NCI-H146 treated with DMSO at 0.1 percent for 48 hours (cell line): ENCODE measurements around the gene DBNDD1.
"Not testable (repeated sequence)": the region's sequence is repeated elsewhere in the genome, so short reads cannot be mapped to it uniquely, and the experiment has no call there.

Experiments used
- DNase-seq: peaks from one replicate; lab custom pipeline; 2025; ENCODE audit not compliant: unreplicated experiment; lab: John Stamatoyannopoulos, UW

The DBNDD1 gene

GRCh38 chr16:90012991-90013745, 6.1 kb downstream of the DBNDD1 start:
- no peak for DNase-seq

- DNase-seq: no peak
Measured at GRCh38 chr16:90011908-90012501, 7.3 kb downstream of the DBNDD1 start.

- DNase-seq: no peak
Measured at GRCh38 chr16:90011508-90011819, 7.8 kb downstream of the DBNDD1 start.

GRCh38 chr16:90010676-90011507, 8.4 kb downstream of the DBNDD1 start:
- no peak for DNase-seq

- DNase-seq: no peak
Measured at GRCh38 chr16:90009172-90009899, 9.9 kb downstream of the DBNDD1 start.

- DNase-seq: no peak
Measured at GRCh38 chr16:90008708-90009145, 10.5 kb downstream of the DBNDD1 start.

- DNase-seq: not testable (repeated sequence)
Measured at GRCh38 chr16:90007635-90008234, 11.5 kb downstream of the DBNDD1 start.

GRCh38 chr16:90007015-90007414, 12.2 kb downstream of the DBNDD1 start:
- DNase-seq: no peak

GRCh38 chr16:90005956-90006663, 13.1 kb downstream of the DBNDD1 start:
- no peak for DNase-seq

- no peak for DNase-seq
Measured at GRCh38 chr16:90004577-90004976, 14.7 kb downstream of the DBNDD1 start.

- no peak for DNase-seq
Measured at GRCh38 chr16:90002759-90003158, 16.5 kb downstream of the DBNDD1 start.

- no peak for DNase-seq
Measured at GRCh38 chr16:90001761-90002503, 17.3 kb downstream of the DBNDD1 start.

GRCh38 chr16:90000733-90001427, 18.4 kb downstream of the DBNDD1 start:
- DNase-seq: no peak

- DNase-seq: no peak
Measured at GRCh38 chr16:89999831-90000574, 19.3 kb downstream of the DBNDD1 start.

GRCh38 chr16:89996178-89996489, 23.1 kb downstream of the DBNDD1 start:
- DNase-seq: no peak

- not testable (repeated sequence) for DNase-seq
Measured at GRCh38 chr16:89995475-89996177, 23.6 kb downstream of the DBNDD1 start.

GRCh38 chr16:89994721-89995474, 24.4 kb downstream of the DBNDD1 start:
- DNase-seq: not testable (repeated sequence)
